ENCODE data around the gene CD244. TPM values are rescaled to one million over a fixed set of nuclear protein-coding genes. Genes with fewer than 3 reads are reported as not detected.
A peak's percentile ranks its signal among the peaks of the same experiment; 100 is the strongest.

CD244 gene
- total RNA-seq, 1 experiment from 2014 or later, result not detected

- Mint-ChIP-seq H3K27me3 (ENCODE audit: unreplicated experiment) (peaks cover 10% of the 10 kb centered on the region), H3K4me3 (ENCODE audit: low read depth, unreplicated experiment) (no peak overlapping the region), H3K36me3 (ENCODE audit: insufficient read depth, unreplicated experiment) (no peaks in the 10 kb centered on the region), H3K9me3 (ENCODE audit: low read depth, unreplicated experiment) (no peaks in the 10 kb centered on the region), H3K4me1 (ENCODE audit: low read depth, unreplicated experiment) (peaks cover 58% of the 10 kb centered on the region), H3K27ac (ENCODE audit: unreplicated experiment) (no peak overlapping the region)
- CTCF ChIA-PET, result no interaction called here
- BruUV-seq (replicated peaks), result no TSS peak
- intact Hi-C loops (cut with micrococcal nuclease; ENCODE audit: unreplicated experiment), result loop anchor here (5.0 to 10.0 kb wide), 3 partner anchors 43 to 298 kb away; no protein-coding TSS in a partner anchor
- TF ChIP-seq CTCF (IDR thresholded peaks at IDR 0.05; ENCODE audit: unreplicated experiment), result no peak
- DNase-seq, result no peak
Observed at GRCh38 chr1:160839746-160840145, 22.9 kb downstream of the CD244 start.

GRCh38 chr1:160838888-160839287, 23.8 kb downstream of the CD244 start:
- Mint-ChIP-seq H3K36me3 (ENCODE audit: insufficient read depth, unreplicated experiment) (no peaks in the 10 kb centered on the region), H3K4me1 (ENCODE audit: low read depth, unreplicated experiment) (peaks cover 58% of the 10 kb centered on the region), H3K27ac (ENCODE audit: unreplicated experiment) (no peak overlapping the region), H3K27me3 (ENCODE audit: unreplicated experiment) (peaks cover 19% of the 10 kb centered on the region), H3K4me3 (ENCODE audit: low read depth, unreplicated experiment) (no peak overlapping the region), H3K9me3 (ENCODE audit: low read depth, unreplicated experiment) (no peaks in the 10 kb centered on the region)
- CTCF ChIA-PET, result no interaction called here
- DNase-seq, result no peak
- BruUV-seq (replicated peaks), result no TSS peak
- intact Hi-C loops (cut with micrococcal nuclease; ENCODE audit: unreplicated experiment), result loop anchor here (5.0 to 10.0 kb wide), 3 partner anchors 43 to 298 kb away; no protein-coding TSS in a partner anchor
- TF ChIP-seq CTCF (IDR thresholded peaks at IDR 0.05; ENCODE audit: unreplicated experiment), result no peak

- H3K9me3 Mint-ChIP-seq (ENCODE audit: low read depth, unreplicated experiment), result no peaks in the 10 kb centered on the region
- peaks cover 46% of the 10 kb centered on the region for H3K4me1 Mint-ChIP-seq (ENCODE audit: low read depth, unreplicated experiment)
- no peak overlapping the region for H3K27ac Mint-ChIP-seq (ENCODE audit: unreplicated experiment)
- TF ChIP-seq CTCF (IDR thresholded peaks at IDR 0.05; ENCODE audit: unreplicated experiment), result no peak
- BruUV-seq (replicated peaks), result no TSS peak
- CTCF ChIA-PET, result interaction anchor here (1.2 to 5.5 kb wide), 4 partner anchors 12 to 115 kb away, joined by 4 to 97 read pairs (median 4); partner anchors contain the start of gene ITLN2
- no peaks in the 10 kb centered on the region for H3K36me3 Mint-ChIP-seq (ENCODE audit: insufficient read depth, unreplicated experiment)
- intact Hi-C loops (cut with micrococcal nuclease; ENCODE audit: unreplicated experiment), result loop anchor here (5.0 to 10.0 kb wide), 3 partner anchors 45 to 300 kb away; no protein-coding TSS in a partner anchor
- peaks cover 30% of the 10 kb centered on the region for H3K27me3 Mint-ChIP-seq (ENCODE audit: unreplicated experiment)
- peak; percentile 65 for DNase-seq
- H3K4me3 Mint-ChIP-seq (ENCODE audit: low read depth, unreplicated experiment), result no peak overlapping the region
Observed at GRCh38 chr1:160837558-160838205, 25.0 kb downstream of the CD244 start.

GRCh38 chr1:160836981-160837557, 25.6 kb downstream of the CD244 start:
- intact Hi-C loops (cut with micrococcal nuclease; ENCODE audit: unreplicated experiment), result loop anchor here (5.0 to 10.0 kb wide), 3 partner anchors 45 to 300 kb away; no protein-coding TSS in a partner anchor
- no peak overlapping the region for H3K4me3 Mint-ChIP-seq (ENCODE audit: low read depth, unreplicated experiment)
- no peaks in the 10 kb centered on the region for H3K9me3 Mint-ChIP-seq (ENCODE audit: low read depth, unreplicated experiment)
- DNase-seq, result no peak
- H3K36me3 Mint-ChIP-seq (ENCODE audit: insufficient read depth, unreplicated experiment), result no peaks in the 10 kb centered on the region
- peaks cover 30% of the 10 kb centered on the region for H3K27me3 Mint-ChIP-seq (ENCODE audit: unreplicated experiment)
- no peak overlapping the region for H3K27ac Mint-ChIP-seq (ENCODE audit: unreplicated experiment)
- peaks cover 42% of the 10 kb centered on the region for H3K4me1 Mint-ChIP-seq (ENCODE audit: low read depth, unreplicated experiment)
- CTCF ChIA-PET, result interaction anchor here (1.2 to 5.5 kb wide), 5 partner anchors 11 to 116 kb away, joined by 3 to 97 read pairs (median 4); partner anchors contain the start of gene ITLN2
- TF ChIP-seq CTCF (IDR thresholded peaks at IDR 0.05; ENCODE audit: unreplicated experiment), result no peak
- no TSS peak for BruUV-seq (replicated peaks)
